Endometrium (tissue), 2 donors: Measurements from ENCODE around the gene AQP7.
"Not testable (repeated sequence)": the region's sequence is repeated elsewhere in the genome, so short reads cannot be mapped to it uniquely, and the experiment has no call there.

Experiments
- FAIRE-seq: peaks from 2 replicates; lab custom pipeline; 2012; peaks lifted over from hg19 to GRCh38; lab: Jason Lieb, UNC
- donor health status: control.
- donor health status: control.

The AQP7 gene

GRCh38 chr9:33402371-33402770, at the start of gene AQP7:
Gene AQP7 (minus strand): TSS chr9:33402568. CDS start chr9:33401262, 1,306 bp downstream.
- not testable (repeated sequence) for FAIRE-seq

DNA sequence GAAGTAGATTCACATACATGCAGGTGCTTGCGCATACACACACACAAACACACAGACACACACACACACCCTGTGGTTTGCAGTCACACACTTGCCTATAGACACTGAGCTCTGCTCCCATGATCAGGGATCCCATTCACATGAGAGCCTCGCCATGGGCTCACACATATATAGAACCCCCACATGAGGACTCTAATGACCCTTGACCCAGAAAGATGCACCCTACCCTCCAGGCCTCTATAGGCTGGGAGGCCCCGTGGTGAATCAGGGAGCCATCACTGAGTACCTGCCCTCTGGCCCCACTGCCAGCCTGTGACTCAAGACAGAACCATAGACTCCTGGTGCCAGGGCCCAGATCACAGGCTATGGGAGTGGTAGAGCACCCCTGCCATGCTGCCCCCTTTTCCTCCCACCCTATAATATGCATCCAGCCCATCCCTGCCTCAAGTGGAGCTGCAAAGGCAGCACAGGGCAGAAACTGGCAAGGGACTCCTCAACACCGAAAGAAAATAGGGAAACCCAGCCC, 48.3 kb upstream of the AQP7 start:
- no peak for FAIRE-seq

DNA sequence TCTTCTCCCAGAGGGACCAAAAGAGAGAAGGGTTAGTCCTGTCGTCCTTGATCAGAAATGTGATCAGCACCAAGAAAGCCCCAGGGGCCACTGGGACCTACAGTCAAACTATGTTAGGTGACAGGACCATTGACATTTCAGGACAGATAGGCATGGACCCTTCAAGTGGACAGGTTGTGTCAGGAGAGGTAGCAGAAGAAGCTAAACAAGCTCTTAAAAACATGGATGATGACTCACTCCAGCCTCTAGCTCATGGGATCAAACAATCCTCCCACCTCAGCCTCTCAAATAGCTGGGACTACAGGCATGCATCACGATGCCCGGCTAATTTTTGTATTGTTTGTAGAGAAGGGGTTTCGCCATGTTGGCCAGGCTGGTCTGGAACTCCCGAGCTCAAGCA, 47.3 kb upstream of the AQP7 start:
- FAIRE-seq, result no peak

GRCh38 chr9:33447799-33448553, 45.6 kb upstream of the AQP7 start:
- FAIRE-seq, result no peak

- no peak for FAIRE-seq
Measured at GRCh38 chr9:33446946-33447798, 44.8 kb upstream of the AQP7 start, which contains the start of gene AQP3. Gene AQP3 (minus strand): TSS chr9:33447593. CDS start chr9:33447530, 63 bp downstream.

GRCh38 chr9:33446240-33446945, 44.0 kb upstream of the AQP7 start:
- FAIRE-seq, result no peak

DNA sequence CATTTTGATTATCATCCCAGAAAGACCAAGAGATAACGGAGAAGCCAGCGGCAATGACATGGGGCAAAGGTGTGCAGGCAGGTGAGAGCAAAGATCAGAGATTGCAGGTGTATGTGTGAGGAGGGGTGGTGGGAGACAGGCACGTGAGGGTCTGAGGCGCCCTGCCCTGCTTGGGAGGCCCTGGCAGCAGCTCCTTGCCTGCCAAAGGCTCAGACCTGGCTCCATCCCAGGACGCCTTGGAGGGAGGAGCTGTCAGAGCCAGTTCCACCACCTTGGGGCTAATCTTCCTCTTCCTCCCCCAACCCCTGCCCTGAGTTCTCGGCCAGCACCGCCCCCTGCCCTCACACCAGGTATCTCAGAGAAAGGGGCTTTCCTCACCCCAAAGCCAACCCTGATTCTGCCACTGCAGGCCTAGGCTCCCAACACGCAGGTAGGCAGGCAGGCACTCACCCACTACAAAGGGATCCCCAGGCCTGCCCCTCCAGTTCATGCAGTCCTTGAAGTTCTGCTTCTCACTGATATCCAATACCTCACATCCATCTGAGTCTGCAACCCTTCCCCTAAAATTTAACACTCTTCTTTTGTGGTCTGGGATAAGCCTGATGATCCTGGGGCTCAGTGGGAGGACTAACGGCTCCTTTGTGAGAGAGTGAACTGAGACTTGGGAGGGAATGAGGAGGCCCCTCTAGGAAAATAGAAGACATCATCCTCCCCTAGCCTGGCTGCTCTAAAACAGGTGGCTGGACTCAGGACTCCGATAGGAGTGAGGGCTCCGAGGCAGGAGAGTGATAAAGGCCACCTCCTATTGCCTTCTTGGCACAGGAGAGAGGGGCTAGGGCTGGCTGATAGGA, 43.2 kb upstream of the AQP7 start:
- no peak for FAIRE-seq

DNA sequence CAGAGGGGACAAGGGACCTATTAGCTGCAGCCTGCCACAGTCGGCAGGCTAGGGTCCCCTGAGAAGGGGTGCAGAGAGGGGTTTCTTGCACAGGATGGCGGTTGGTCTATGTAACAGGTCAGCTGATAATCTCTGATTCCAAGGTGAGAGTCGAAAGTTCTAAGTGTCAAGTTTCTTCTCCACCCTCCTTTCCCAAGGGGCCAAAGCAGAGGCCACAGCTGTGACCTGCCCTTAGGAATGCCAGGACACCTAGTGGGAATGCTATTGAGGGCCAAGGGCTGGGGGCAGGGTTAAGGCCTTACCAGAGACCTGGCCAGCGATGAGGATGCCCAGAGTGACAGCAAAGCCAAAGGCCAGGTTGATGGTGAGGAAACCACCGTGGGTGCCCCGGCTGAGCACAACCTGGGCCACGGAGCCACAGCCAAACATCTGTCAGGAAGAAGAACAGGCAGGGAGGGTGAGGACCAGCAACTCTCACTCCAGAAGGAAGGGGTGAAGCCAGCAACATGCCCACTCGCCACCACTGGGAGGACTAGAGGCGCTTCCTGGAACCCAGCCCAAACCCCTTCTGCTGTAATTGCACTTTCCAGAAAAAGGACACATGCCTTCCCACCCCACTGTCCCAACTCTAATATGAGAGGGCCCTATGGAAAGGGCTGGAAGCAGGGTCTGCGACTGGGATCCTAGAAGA, 41.2 kb upstream of the AQP7 start:
- FAIRE-seq, result no peak

- no peak for FAIRE-seq
Measured at GRCh38 chr9:33443047-33443446, 40.7 kb upstream of the AQP7 start.

- no peak for FAIRE-seq
Measured at GRCh38 chr9:33442125-33442524, 39.8 kb upstream of the AQP7 start.

DNA sequence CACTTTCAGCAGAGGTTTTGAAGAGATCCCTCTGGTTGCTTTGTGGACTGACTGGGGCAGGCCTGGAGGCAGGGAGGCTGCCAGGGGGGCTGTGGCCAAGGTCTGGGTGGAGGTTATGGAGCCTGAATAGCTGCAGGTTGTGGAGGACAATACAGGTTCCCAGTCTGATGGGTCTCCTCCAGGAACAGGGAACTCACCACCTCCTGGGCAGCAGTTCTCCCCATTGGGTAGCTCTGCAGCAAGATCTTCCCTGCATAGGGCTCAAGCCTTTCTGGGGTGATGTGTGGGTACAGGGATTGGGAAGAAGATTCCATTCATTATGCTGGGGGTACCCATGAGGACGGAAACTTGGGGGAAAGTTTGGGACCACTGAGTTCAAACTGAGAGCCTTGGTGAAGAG, 38.2 kb upstream of the AQP7 start:
- no peak for FAIRE-seq

DNA sequence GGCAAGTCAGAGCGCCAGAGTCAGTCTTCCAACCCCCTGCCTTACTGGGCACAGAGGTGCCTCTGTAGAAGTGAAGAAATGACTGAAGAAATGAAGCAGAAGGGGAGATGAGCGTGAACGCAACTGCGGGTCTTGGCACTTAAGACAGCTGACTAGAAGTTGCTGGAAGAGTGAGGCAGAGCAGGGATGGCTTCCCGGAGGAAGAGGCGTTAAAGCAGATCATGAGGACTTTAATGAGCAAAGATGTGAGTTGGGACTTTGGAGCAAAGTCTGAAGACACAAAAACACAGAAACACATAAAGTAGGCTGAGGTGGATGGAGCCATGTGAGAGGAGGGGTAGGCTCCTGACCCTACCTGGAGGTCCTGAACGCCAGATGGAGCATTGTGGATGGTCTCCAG, 37.8 kb upstream of the AQP7 start:
- FAIRE-seq, result no peak

DNA sequence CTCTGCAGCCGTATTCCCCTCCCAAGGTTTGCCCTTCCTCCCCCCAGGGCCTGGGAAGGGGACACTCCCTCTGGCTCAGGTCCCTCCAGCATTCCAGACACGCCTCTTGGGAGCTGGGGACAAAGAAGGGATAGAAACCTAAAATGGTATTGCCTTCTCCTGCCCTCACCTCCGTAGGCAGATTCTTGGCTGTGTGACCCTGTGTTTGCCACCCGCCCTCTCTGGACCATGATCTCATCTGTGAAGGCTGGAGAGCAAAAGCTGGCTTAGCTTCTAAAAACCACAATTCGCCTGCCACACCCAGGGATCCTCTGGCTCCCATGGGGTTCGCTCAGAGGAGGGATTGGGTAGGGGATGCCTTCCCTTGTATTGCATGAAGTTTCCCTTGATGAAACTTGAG, 37.4 kb upstream of the AQP7 start:
- no peak for FAIRE-seq

GRCh38 chr9:33438926-33439680, 36.7 kb upstream of the AQP7 start:
- FAIRE-seq, result no peak

DNA sequence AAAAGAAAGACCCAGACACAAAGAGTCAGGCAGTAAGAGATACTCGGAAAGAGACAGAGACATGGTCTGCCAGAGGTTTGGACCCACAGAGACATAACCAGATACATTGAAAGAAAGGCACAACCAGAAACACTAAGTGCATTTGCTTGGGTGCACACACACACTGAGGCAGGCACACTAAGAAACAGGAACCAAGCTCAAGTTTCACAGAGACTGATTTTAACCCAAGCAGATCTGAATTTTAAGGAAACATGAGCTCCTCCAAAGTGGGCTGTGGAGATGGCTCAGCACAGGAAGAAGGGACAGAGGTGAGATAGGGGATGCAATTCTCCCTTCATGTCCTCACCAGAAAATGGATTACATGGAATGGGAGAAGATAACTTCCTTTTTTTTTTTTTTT, 35.5 kb upstream of the AQP7 start:
- FAIRE-seq, result no peak

GRCh38 chr9:33437205-33437604, 34.8 kb upstream of the AQP7 start:
- FAIRE-seq, result no peak

DNA sequence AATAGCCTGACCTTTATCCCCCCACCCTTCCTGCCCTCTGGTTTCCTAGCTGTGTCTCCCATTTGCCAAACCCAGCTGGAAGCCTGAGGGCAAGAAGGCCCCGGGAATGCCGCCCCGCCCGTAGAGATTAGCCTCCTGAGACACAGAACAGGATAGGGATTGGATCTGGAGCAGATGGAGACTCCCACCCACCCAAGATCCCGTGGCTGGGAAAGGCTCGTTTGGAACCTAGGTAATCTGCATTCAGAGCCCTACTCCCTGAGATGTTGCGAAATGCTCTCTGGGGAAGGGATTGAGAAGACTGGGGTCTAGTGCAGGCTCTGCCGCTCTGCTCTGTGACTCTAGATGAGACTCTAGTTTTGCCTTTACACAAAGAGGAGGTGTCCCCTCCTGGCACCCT, 34.1 kb upstream of the AQP7 start:
- no peak for FAIRE-seq

DNA sequence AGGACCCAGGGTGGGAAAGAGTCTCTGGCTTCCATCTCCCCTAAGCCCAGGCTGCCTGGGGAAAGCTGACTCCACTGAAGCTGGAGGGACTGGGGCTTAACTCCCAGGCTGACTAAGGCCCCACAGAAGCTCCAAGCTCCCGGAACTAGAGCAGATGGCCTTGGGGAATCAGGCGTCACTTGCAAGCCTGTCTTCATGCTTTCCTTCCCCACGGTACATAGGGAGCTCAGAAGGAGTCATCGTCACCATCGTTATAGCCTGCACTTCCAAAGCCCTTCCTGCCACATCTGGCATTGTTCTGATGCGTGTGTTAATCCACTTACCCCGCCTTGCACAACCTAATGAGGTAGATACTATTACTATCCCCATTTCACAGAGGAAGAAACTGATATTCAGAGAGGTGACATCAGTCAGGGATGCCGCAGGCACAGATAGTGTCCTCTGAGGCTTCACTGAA, 33.5 kb upstream of the AQP7 start:
- no peak for FAIRE-seq

DNA sequence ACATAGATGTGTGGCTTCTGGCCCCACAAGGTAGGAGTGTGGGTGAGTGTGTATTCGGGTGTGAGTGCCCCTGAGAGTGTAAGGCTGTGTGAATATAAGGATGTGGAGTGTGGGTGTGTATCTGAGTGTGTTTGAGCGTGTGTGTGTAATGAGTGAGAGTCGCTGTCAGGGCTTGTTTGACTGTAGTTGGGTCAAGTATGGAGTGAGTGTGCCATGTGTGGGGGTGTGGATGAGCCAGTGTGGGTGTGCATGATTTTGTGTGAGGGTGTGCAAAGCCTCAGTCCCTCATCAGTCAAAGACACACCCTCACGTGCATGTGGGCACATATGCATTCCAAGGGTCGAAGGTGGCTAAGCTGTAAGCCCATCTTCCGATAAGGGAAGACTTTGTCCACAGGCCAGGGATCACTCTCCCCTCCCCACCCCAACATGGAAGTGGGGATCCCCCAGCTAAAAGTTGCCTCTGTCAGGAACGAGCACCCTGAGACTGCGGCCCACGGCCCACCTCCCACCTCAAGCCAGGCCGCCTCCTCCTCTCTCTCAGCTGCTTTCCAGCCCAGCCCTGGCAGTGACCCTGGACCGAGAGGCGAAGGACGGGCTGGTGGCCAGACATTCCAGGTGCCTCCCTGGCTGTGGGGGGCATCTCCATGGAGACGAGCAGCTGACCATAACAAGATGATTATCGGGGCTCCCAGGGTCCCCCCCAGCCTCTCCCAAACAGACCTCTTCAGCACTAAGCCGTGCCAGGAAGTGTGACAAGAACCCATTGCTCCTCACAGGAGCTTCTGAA, 32.1 kb upstream of the AQP7 start:
- FAIRE-seq, result no peak
